Liver (tissue), 9 donors: Measurements from ENCODE around the gene RAB14. TPM values are rescaled to one million over a fixed set of nuclear protein-coding genes. Genes with fewer than 3 reads are reported as not detected.
A peak's percentile ranks its signal among the peaks of the same experiment; 100 is the strongest.

Experiments used
- DNase-seq: peaks from one replicate; pipeline ENCODE4 v3.0.0-alpha.2; 2017; ENCODE audit warnings: low spot score
- H3K27ac ChIP-seq, 2 donors: one replicate each; pipeline ENCODE4 v1.7.0; 2013; ENCODE audit warnings: inconsistent platforms in 2 of 2, low read length in 2 of 2, control low read depth in 1 of 2, low read depth in 1 of 2, mild to moderate bottlenecking in 1 of 2
- H3K27me3 ChIP-seq, 4 donors: one replicate each; pipeline versions ENCODE4 v1.6.1 to v1.7.0; 2013; ENCODE audit warnings: low read length in 3 of 4, inconsistent platforms in 1 of 4, mild to moderate bottlenecking in 1 of 4, moderate library complexity in 1 of 4; ENCODE audit not compliant: control insufficient read depth in 4 of 4, insufficient read depth in 4 of 4
- H3K36me3 ChIP-seq, 4 donors: one replicate each; pipeline versions ENCODE4 v1.6.1 to v1.7.0; 2013; ENCODE audit warnings: low read length in 3 of 4, mild to moderate bottlenecking in 3 of 4, low read depth in 1 of 4, moderate library complexity in 1 of 4; ENCODE audit not compliant: control insufficient read depth in 4 of 4, insufficient read depth in 3 of 4
- H3K4me1 ChIP-seq, 4 donors: one replicate each; pipeline versions ENCODE4 v1.6.1 to v1.7.0; 2013; ENCODE audit warnings: low read length in 3 of 4, mild to moderate bottlenecking in 3 of 4, moderate library complexity in 1 of 4; ENCODE audit not compliant: control insufficient read depth in 4 of 4, insufficient read depth in 4 of 4
- H3K4me3 ChIP-seq, 3 donors: one replicate each; pipeline versions ENCODE4 v1.6.1 to v1.7.0; 2013; ENCODE audit warnings: low read length in 3 of 3, control low read depth in 1 of 3, low read depth in 1 of 3, mild to moderate bottlenecking in 1 of 3
- H3K9ac ChIP-seq, 2 donors: one replicate each; pipeline ENCODE4 v1.7.0; 2013; ENCODE audit warnings: low read length in 2 of 2, mild to moderate bottlenecking in 2 of 2, moderate library complexity in 2 of 2, control low read depth in 1 of 2, low read depth in 1 of 2
- H3K9me3 ChIP-seq, 4 donors: one replicate each; pipeline versions ENCODE4 v1.6.1 to v1.7.0; 2013; ENCODE audit warnings: low read length in 3 of 4; ENCODE audit not compliant: control insufficient read depth in 4 of 4
- ATF3 ChIP-seq: IDR thresholded peaks from 2 replicates; pipeline ENCODE4 v1.6.1; 2016; ENCODE audit warnings: antibody characterized with exemption
- CTCF ChIP-seq: fragments of 150-350 bp; IDR thresholded peaks from 2 replicates; pipeline ENCODE4 v1.5.1; 2017; ENCODE audit warnings: improper control_type of control experiment, low read depth, low read length; ENCODE audit not compliant: missing input control
- EGR1 ChIP-seq, 2 donors: IDR thresholded peaks; 2 replicates each; pipeline ENCODE4 v1.6.1; 2016 to 2018; ENCODE audit warnings: antibody characterized with exemption in 2 of 2, low read depth in 2 of 2
- FOXA1 ChIP-seq: IDR thresholded peaks from 2 replicates; pipeline ENCODE4 v1.6.1; 2016; ENCODE audit warnings: antibody characterized with exemption
- FOXA2 ChIP-seq: IDR thresholded peaks from 2 replicates; pipeline ENCODE4 v1.6.1; 2016; ENCODE audit warnings: antibody characterized with exemption
- GABPA ChIP-seq, 2 donors: IDR thresholded peaks in 1 of 2; conservative IDR thresholded peaks in 1 of 2; 2 replicates each; pipeline ENCODE4 v1.6.1; 2016; ENCODE audit warnings: antibody characterized with exemption in 2 of 2, mild to moderate bottlenecking in 1 of 2, moderate library complexity in 1 of 2
- HNF4A ChIP-seq, 2 donors: conservative IDR thresholded peaks; 2 replicates each; pipeline ENCODE4 v1.6.1; 2016; ENCODE audit warnings: antibody characterized with exemption in 2 of 2, mild to moderate bottlenecking in 2 of 2
- HNF4G ChIP-seq: IDR thresholded peaks from 2 replicates; pipeline ENCODE4 v1.6.1; 2016; ENCODE audit warnings: antibody characterized with exemption
- JUND ChIP-seq, 2 donors: IDR thresholded peaks; 2 replicates each; pipeline ENCODE4 v1.6.1; 2016; ENCODE audit warnings: antibody characterized with exemption in 2 of 2
- MAX ChIP-seq: IDR thresholded peaks from 2 replicates; pipeline ENCODE4 v1.6.1; 2016; ENCODE audit warnings: antibody characterized with exemption
- NR2F2 ChIP-seq: IDR thresholded peaks from 2 replicates; pipeline ENCODE4 v1.6.1; 2016; ENCODE audit warnings: antibody characterized with exemption
- RAD21 ChIP-seq, 2 donors: IDR thresholded peaks; 2 replicates each; pipeline ENCODE4 v1.6.1; 2016; ENCODE audit warnings: antibody characterized with exemption in 2 of 2, mild to moderate bottlenecking in 2 of 2
- REST ChIP-seq: IDR thresholded peaks from 2 replicates; pipeline ENCODE4 v1.6.1; 2016; ENCODE audit warnings: antibody characterized with exemption, mild to moderate bottlenecking
- RXRA ChIP-seq, 2 donors: IDR thresholded peaks; 2 replicates each; pipeline ENCODE4 v1.6.1; 2017 to 2018; ENCODE audit warnings: antibody characterized with exemption in 2 of 2, mild to moderate bottlenecking in 1 of 2
- SP1 ChIP-seq: IDR thresholded peaks from 2 replicates; pipeline ENCODE4 v1.6.1; 2018; ENCODE audit warnings: antibody characterized with exemption, mild to moderate bottlenecking
- TAF1 ChIP-seq: conservative IDR thresholded peaks from 2 replicates; pipeline ENCODE4 v1.6.1; 2016; ENCODE audit warnings: antibody characterized with exemption, mild to moderate bottlenecking
- YY1 ChIP-seq: IDR thresholded peaks from 2 replicates; pipeline ENCODE4 v1.6.1; 2016; ENCODE audit warnings: antibody characterized with exemption, mild to moderate bottlenecking
- ZBTB33 ChIP-seq: IDR thresholded peaks from 2 replicates; pipeline ENCODE4 v1.6.1; 2016; ENCODE audit warnings: antibody characterized with exemption
- WGBS: extraction: QIAGEN DNeasy Blood & Tissue Kit; methylation state at CpG from one replicate; pipeline ENCODE4 v1.1.7; 2013; 5-methylcytosine and 5-hydroxymethylcytosine counted together
- polyA plus RNA-seq, 2 donors: library from polyadenylated mRNA; stranded (reverse) in 1 of 2; unstranded in 1 of 2; fragments of 200-250 nt in 1 of 2; fragments of >200 nt in 1 of 2; fragmentation: Nextera tagmentation in 1 of 2; extraction: Ambion mirVana in 1 of 2; gene quantifications; one replicate each; pipeline versions ENCODE4 v1.2.1 to v1.2.3, GENCODE V29; 2013 to 2015
- total RNA-seq, 2 donors: library from RNA; depleted of rRNA; stranded (reverse); fragments of >200 nt; gene quantifications; one replicate each; pipeline ENCODE4 v1.2.3, GENCODE V29; 2014
- donor health status: healthy.
- donor health status: healthy.
- donor health status: healthy.
- donor health status: healthy.
- donor health status: healthy.

The RAB14 gene
- total and polyA plus RNA-seq, 4 donors = 25.9 to 48.2 (median 36.5) TPM

- no peaks in the 10 kb centered on the region for H3K36me3 ChIP-seq
- peak overlapping the region; percentile 96 to 97 for H3K27ac ChIP-seq
- no peak for TF ChIP-seq CTCF
- no peak for TF ChIP-seq SP1
- TF ChIP-seq NR2F2 = no peak
- TF ChIP-seq FOXA1 = no peak
- no peak for TF ChIP-seq JUND (IDR thresholded peaks at IDR 0.05)
- no peak for TF ChIP-seq EGR1 (IDR thresholded peaks at IDR 0.05; ENCODE audit: low read depth in 2 of 2)
- H3K4me3 ChIP-seq = peak overlapping the region; percentile 71 to 100 (median 96)
- H3K9me3 ChIP-seq = no peaks in the 10 kb centered on the region
- under 1% methylated on average over 81 of the region's 81 CpGs for WGBS
- H3K27me3 ChIP-seq = no peaks in the 10 kb centered on the region
- peak; percentile 72 for DNase-seq
- peak overlapping the region; percentile 39 to 82 for H3K9ac ChIP-seq
- peaks cover 6 to 41% (median 28%) of the 10 kb centered on the region in 4 donors for H3K4me1 ChIP-seq
Observed at GRCh38 chr9:121201045-121201737, 478 bp downstream of the RAB14 start.

- TF ChIP-seq ATF3 (no peak), TAF1 (peak; percentile 12), ZBTB33 (no peak), SP1 (no peak), GABPA (IDR thresholded peaks at IDR 0.05 in 1 of 2, conservative IDR thresholded peaks at IDR 0.05 in 1 of 2) (no peak), YY1 (no peak), HNF4G (no peak), RXRA (IDR thresholded peaks at IDR 0.05) (peak; percentile 31 to 33), REST (no peak), JUND (IDR thresholded peaks at IDR 0.05) (no peak), CTCF (no peak), NR2F2 (no peak), RAD21 (IDR thresholded peaks at IDR 0.05) (no peak), HNF4A (conservative IDR thresholded peaks at IDR 0.05) (peak in 1 of 2 donors; percentile 32), FOXA2 (no peak), FOXA1 (no peak), EGR1 (IDR thresholded peaks at IDR 0.05; ENCODE audit: low read depth in 2 of 2) (no peak), MAX (no peak)
- no peaks in the 10 kb centered on the region for H3K9me3 ChIP-seq
- H3K36me3 ChIP-seq = no peaks in the 10 kb centered on the region
- peak overlapping the region in 1 of 2 donors; percentile 96 for H3K27ac ChIP-seq
- peak overlapping the region; percentile 71 to 100 (median 96) for H3K4me3 ChIP-seq
- WGBS = 4% methylated on average over 4 of the region's 4 CpGs
- peak overlapping the region; percentile 39 to 82 for H3K9ac ChIP-seq
- no peak for DNase-seq
- H3K4me1 ChIP-seq = peaks cover 6 to 49% (median 34%) of the 10 kb centered on the region in 4 donors
- H3K27me3 ChIP-seq = no peaks in the 10 kb centered on the region
Observed at GRCh38 chr9:121200356-121200755, 1.3 kb downstream of the RAB14 start.
